Measurements from ENCODE around the gene FKBP1A.
A peak's percentile ranks its signal among the peaks of the same experiment; 100 is the strongest.

FKBP1A gene

GRCh38 chr20:1423625-1424106 is 30.8 kb upstream of the FKBP1A start:
- ATAC-seq = peak; percentile 53
- TF ChIP-seq ESRRG (CRISPR knock-in tag; IDR thresholded peaks at IDR 0.05) = no peak
- no peak for TF ChIP-seq POU6F1 (CRISPR knock-in tag; IDR thresholded peaks at IDR 0.05; ENCODE audit: borderline replicate concordance, low read depth)
- TF ChIP-seq ZNF70 (CRISPR knock-in tag; IDR thresholded peaks at IDR 0.05) = no peak
- no peak for TF ChIP-seq PPARA (CRISPR knock-in tag; IDR thresholded peaks at IDR 0.05; ENCODE audit: borderline replicate concordance)
- no peak for TF ChIP-seq GLIS3 (CRISPR knock-in tag; IDR thresholded peaks at IDR 0.05)
- no peak for TF ChIP-seq PATZ1 (CRISPR knock-in tag; IDR thresholded peaks at IDR 0.05; ENCODE audit: borderline replicate concordance)
- no peak for TF ChIP-seq CREB5 (CRISPR knock-in tag; IDR thresholded peaks at IDR 0.05; ENCODE audit: low read depth)
- no peak for TF ChIP-seq ARNTL (CRISPR knock-in tag; IDR thresholded peaks at IDR 0.05; ENCODE audit: borderline replicate concordance, low read depth)
- no peak for TF ChIP-seq ZC3H10 (CRISPR knock-in tag; IDR thresholded peaks at IDR 0.05)
- TF ChIP-seq ZNF565 (CRISPR knock-in tag; conservative IDR thresholded peaks at IDR 0.05; ENCODE audit: low read depth) = no peak
- TF ChIP-seq TOX (CRISPR knock-in tag; IDR thresholded peaks at IDR 0.05; ENCODE audit: borderline replicate concordance) = no peak
- TF ChIP-seq, protein P1, sequence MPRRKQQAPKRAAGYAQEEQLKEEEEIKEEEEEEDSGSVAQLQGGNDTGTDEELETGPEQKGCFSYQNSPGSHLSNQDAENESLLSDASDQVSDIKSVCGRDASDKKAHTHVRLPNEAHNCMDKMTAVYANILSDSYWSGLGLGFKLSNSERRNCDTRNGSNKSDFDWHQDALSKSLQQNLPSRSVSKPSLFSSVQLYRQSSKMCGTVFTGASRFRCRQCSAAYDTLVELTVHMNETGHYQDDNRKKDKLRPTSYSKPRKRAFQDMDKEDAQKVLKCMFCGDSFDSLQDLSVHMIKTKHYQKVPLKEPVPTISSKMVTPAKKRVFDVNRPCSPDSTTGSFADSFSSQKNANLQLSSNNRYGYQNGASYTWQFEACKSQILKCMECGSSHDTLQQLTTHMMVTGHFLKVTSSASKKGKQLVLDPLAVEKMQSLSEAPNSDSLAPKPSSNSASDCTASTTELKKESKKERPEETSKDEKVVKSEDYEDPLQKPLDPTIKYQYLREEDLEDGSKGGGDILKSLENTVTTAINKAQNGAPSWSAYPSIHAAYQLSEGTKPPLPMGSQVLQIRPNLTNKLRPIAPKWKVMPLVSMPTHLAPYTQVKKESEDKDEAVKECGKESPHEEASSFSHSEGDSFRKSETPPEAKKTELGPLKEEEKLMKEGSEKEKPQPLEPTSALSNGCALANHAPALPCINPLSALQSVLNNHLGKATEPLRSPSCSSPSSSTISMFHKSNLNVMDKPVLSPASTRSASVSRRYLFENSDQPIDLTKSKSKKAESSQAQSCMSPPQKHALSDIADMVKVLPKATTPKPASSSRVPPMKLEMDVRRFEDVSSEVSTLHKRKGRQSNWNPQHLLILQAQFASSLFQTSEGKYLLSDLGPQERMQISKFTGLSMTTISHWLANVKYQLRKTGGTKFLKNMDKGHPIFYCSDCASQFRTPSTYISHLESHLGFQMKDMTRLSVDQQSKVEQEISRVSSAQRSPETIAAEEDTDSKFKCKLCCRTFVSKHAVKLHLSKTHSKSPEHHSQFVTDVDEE (CRISPR knock-in tag; IDR thresholded peaks at IDR 0.05) = no peak
- no peak for TF ChIP-seq CSDC2 (CRISPR knock-in tag; IDR thresholded peaks at IDR 0.05)

GRCh38 chr20:1423206-1423605 is 30.4 kb upstream of the FKBP1A start:
- TF ChIP-seq ISL1 (CRISPR knock-in tag; IDR thresholded peaks at IDR 0.05) = no peak
- no peak for TF ChIP-seq ESRRG (CRISPR knock-in tag; IDR thresholded peaks at IDR 0.05)
- no peak for TF ChIP-seq ZFP3 (CRISPR knock-in tag; IDR thresholded peaks at IDR 0.05)
- TF ChIP-seq PATZ1 (CRISPR knock-in tag; IDR thresholded peaks at IDR 0.05; ENCODE audit: borderline replicate concordance) = no peak
- no peak for TF ChIP-seq ARNTL (CRISPR knock-in tag; IDR thresholded peaks at IDR 0.05; ENCODE audit: borderline replicate concordance, low read depth)
- no peak for TF ChIP-seq ZNF8 (CRISPR knock-in tag; IDR thresholded peaks at IDR 0.05)
- TF ChIP-seq TOX (CRISPR knock-in tag; IDR thresholded peaks at IDR 0.05; ENCODE audit: borderline replicate concordance) = no peak
- no peak for TF ChIP-seq BACH2 (CRISPR knock-in tag; IDR thresholded peaks at IDR 0.05; ENCODE audit: borderline replicate concordance)
- no peak for TF ChIP-seq SNAI2 (CRISPR knock-in tag; IDR thresholded peaks at IDR 0.05)
- no peak for TF ChIP-seq GLIS3 (CRISPR knock-in tag; IDR thresholded peaks at IDR 0.05)
- TF ChIP-seq CSRNP3 (CRISPR knock-in tag; IDR thresholded peaks at IDR 0.05) = no peak
- TF ChIP-seq CSDC2 (CRISPR knock-in tag; IDR thresholded peaks at IDR 0.05) = no peak
- TF ChIP-seq ZNF70 (CRISPR knock-in tag; IDR thresholded peaks at IDR 0.05) = no peak
- TF ChIP-seq ZFP30 (CRISPR knock-in tag; IDR thresholded peaks at IDR 0.05) = no peak
- no peak for ATAC-seq
